Measurements from ENCODE around the gene AMDHD2. TPM values are rescaled to one million over a fixed set of nuclear protein-coding genes. Genes with fewer than 3 reads are reported as not detected.

AMDHD2 gene, protein sequence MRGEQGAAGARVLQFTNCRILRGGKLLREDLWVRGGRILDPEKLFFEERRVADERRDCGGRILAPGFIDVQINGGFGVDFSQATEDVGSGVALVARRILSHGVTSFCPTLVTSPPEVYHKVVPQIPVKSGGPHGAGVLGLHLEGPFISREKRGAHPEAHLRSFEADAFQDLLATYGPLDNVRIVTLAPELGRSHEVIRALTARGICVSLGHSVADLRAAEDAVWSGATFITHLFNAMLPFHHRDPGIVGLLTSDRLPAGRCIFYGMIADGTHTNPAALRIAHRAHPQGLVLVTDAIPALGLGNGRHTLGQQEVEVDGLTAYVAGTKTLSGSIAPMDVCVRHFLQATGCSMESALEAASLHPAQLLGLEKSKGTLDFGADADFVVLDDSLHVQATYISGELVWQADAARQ
- total RNA-seq = 100 to 1,000 TPM in 1 of 4 donors, 10 to 100 TPM in 3; 30.2 to 115 (median 52.4) TPM

- Histone ChIP-seq H3K4me3 (peak within 1 kb of the TSS; percentile 72 to 78 (median 74)), H3K27ac (peak within 1 kb of the TSS; percentile 96 to 99 (median 98)), H3K36me3 (no peaks in the 10 kb centered on the region), H3K9me3 (no peaks in the 10 kb centered on the region), H3K4me1 (peaks cover 43 to 74% (median 71%) of the 10 kb centered on the region in 4 donors), H3K27me3 (no peaks in the 10 kb centered on the region)
- peak; percentile 92 for DNase-seq
- TF ChIP-seq EP300 (IDR thresholded peaks at IDR 0.05; ENCODE audit: low read depth) = no peak
- TF ChIP-seq POLR2A (IDR thresholded peaks at IDR 0.05) = peak; percentile 63
- TF ChIP-seq CTCF (IDR thresholded peaks at IDR 0.05) = no peak
- peak; percentile 84 to 93 (median 86) for TF ChIP-seq POLR2AphosphoS5 (IDR thresholded peaks at IDR 0.05)
- intact Hi-C loops (cut with DNase I; ENCODE audit: low total_unique reads) = no loop called here
- in situ Hi-C loops (cut with MboI; ENCODE audit: low pct_ligation_motif_present in 1 of 4, low pct_unique_long_range_greater_than_20kb in 1 of 4, low sequenced_read_pairs in 3 of 4) = no loop called here
- WGBS, 2 donors (ENCODE audit: low coverage in 1 of 2) = 1% methylated on average over 27 of the region's 83 CpGs; no CpG with 5 or more reads in 1 of the 2 donors
Measured at GRCh38 chr16:2520097-2520783, at the start of gene AMDHD2. TSS of gene AMDHD2 (plus strand) at chr16:2520371. CDS start at chr16:2520459, 88 bp downstream.

DNA sequence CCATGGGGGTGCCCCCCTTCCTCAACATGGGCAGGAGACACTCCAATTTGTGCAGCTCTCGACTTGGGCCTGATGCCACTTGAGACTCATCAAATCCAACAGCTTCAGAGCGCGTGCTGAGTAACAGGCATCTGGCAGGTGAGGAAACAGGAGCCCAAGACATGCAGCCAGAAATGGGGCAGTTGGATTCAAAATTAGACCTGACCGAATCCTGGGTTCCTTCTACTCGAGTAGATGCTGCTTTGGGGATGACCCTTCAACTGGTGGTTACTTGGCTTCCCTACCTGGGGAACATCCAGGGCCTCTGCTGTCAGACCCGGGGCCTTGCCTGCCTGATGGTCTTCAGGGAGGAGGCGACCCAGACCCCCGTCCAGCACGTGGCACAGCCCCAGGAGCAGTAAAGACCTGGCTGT is 49.6 kb upstream of the AMDHD2 start:
- H3K4me3 ChIP-seq = no peak overlapping the region
- peaks cover 66% of the 10 kb centered on the region for H3K27me3 ChIP-seq
- H3K27ac ChIP-seq = no peak overlapping the region
- H3K36me3 ChIP-seq = no peaks in the 10 kb centered on the region
- DNase-seq = no peak
- TF ChIP-seq POLR2AphosphoS5 (IDR thresholded peaks at IDR 0.05) = no peak
- no peak for TF ChIP-seq CTCF (IDR thresholded peaks at IDR 0.05)
- no peak for TF ChIP-seq POLR2A (IDR thresholded peaks at IDR 0.05)
- H3K9me3 ChIP-seq = no peaks in the 10 kb centered on the region
- in situ Hi-C loops (cut with MboI; ENCODE audit: low pct_ligation_motif_present in 1 of 4, low pct_unique_long_range_greater_than_20kb in 1 of 4, low sequenced_read_pairs in 3 of 4) (no loop called here), intact Hi-C loops (cut with DNase I; ENCODE audit: low total_unique reads) (no loop called here)
- H3K4me1 ChIP-seq = peaks cover 11 to 55% (median 46%) of the 10 kb centered on the region in 4 donors
- WGBS, 2 donors (ENCODE audit: low coverage in 1 of 2) = 23% methylated on average over 9 of the region's 9 CpGs; no CpG with 5 or more reads in 1 of the 2 donors

GRCh38 chr16:2471016-2471652 is 49.0 kb upstream of the AMDHD2 start, which contains the start of gene NTN3:
TSS of gene NTN3 (plus strand) at chr16:2471297. CDS start at chr16:2471702, 405 bp downstream.
- H3K27ac ChIP-seq = no peak within 1 kb of the TSS
- WGBS, 2 donors (ENCODE audit: low coverage in 1 of 2) = 5% methylated on average over 23 of the region's 59 CpGs; no CpG with 5 or more reads in 1 of the 2 donors
- H3K4me1 ChIP-seq = peaks cover 16 to 61% (median 51%) of the 10 kb centered on the region in 4 donors
- intact Hi-C loops (cut with DNase I; ENCODE audit: low total_unique reads) (no loop called here), in situ Hi-C loops (cut with MboI; ENCODE audit: low pct_ligation_motif_present in 1 of 4, low pct_unique_long_range_greater_than_20kb in 1 of 4, low sequenced_read_pairs in 3 of 4) (no loop called here)
- H3K27me3 ChIP-seq = peaks cover 66% of the 10 kb centered on the region
- H3K4me3 ChIP-seq = peak within 1 kb of the TSS in 2 of 4 donors; percentile 21 to 22
- no peak for DNase-seq
- no peaks in the 10 kb centered on the region for H3K9me3 ChIP-seq
- H3K36me3 ChIP-seq = no peaks in the 10 kb centered on the region
- TF ChIP-seq POLR2AphosphoS5 (IDR thresholded peaks at IDR 0.05) (no peak), CTCF (IDR thresholded peaks at IDR 0.05) (no peak), POLR2A (IDR thresholded peaks at IDR 0.05) (no peak), EP300 (IDR thresholded peaks at IDR 0.05; ENCODE audit: low read depth) (no peak)
